CD4-positive, alpha-beta memory T cell (primary cell): ENCODE data around the gene EIF2B1. TPM values are rescaled to one million over a fixed set of nuclear protein-coding genes. Genes with fewer than 3 reads are reported as not detected.
A peak's percentile ranks its signal among the peaks of the same experiment; 100 is the strongest.

Source experiments
- CTCF ChIA-PET: fragments of 350-600 bp; sonication (Branson Sonifier 250); formaldehyde crosslinking; loops from one replicate; lab custom pipeline; 2021; ENCODE audit warnings: inconsistent platforms; ENCODE audit not compliant: partially characterized antibody; lab: Charles Lee
- POLR2A ChIA-PET: fragments of 350-600 bp; sonication (Branson Sonifier 250); formaldehyde crosslinking; loops from one replicate; lab custom pipeline; 2021; ENCODE audit not compliant: partially characterized antibody; lab: Charles Lee
- DNase-seq, 5 donors: peaks; one replicate each; pipeline versions ENCODE4 v3.0.0 to v3.0.0-alpha.2; 2020 to 2022; ENCODE audit warnings: mixed read lengths in 1 of 5
- H3K27ac ChIP-seq: one replicate; pipeline ENCODE4 v1.7.0; 2013; ENCODE audit warnings: low read depth, low read length
- H3K27me3 ChIP-seq: 2 replicates; pipeline ENCODE4 v1.7.0; 2013; ENCODE audit warnings: mild to moderate bottlenecking, low read length, moderate library complexity; ENCODE audit not compliant: insufficient read depth
- H3K36me3 ChIP-seq: 2 replicates; pipeline ENCODE4 v1.7.0; 2013; ENCODE audit warnings: mild to moderate bottlenecking, low read length, moderate library complexity; ENCODE audit not compliant: insufficient read depth
- H3K4me1 ChIP-seq: 2 replicates; pipeline ENCODE4 v1.7.0; 2013; ENCODE audit warnings: mild to moderate bottlenecking, low read length, moderate library complexity; ENCODE audit not compliant: insufficient read depth
- H3K4me3 ChIP-seq, 2 donors: one replicate each; pipeline ENCODE4 v1.7.0; 2013; ENCODE audit warnings: low read length in 2 of 2, mild to moderate bottlenecking in 1 of 2
- H3K9me3 ChIP-seq, 2 donors: one replicate each; pipeline ENCODE4 v1.7.0; 2013; ENCODE audit warnings: low read length in 2 of 2, control low read depth in 1 of 2; ENCODE audit not compliant: control insufficient read depth in 1 of 2
- H3K27ac Mint-ChIP-seq, 7 donors: one replicate each; pipeline ENCODE4 v1.8.0; 2020 to 2021; ENCODE audit warnings: mixed read lengths in 7 of 7, mild to moderate bottlenecking in 6 of 7, inconsistent platforms in 3 of 7, moderate library complexity in 3 of 7
- H3K27me3 Mint-ChIP-seq, 2 donors: one replicate each; pipeline ENCODE4 v1.8.0; 2020 to 2021; ENCODE audit warnings: mixed read lengths in 2 of 2
- H3K36me3 Mint-ChIP-seq, 2 donors: one replicate each; pipeline ENCODE4 v1.8.0; 2020 to 2021; ENCODE audit warnings: mixed read lengths in 2 of 2, inconsistent platforms in 1 of 2, mild to moderate bottlenecking in 1 of 2
- H3K4me1 Mint-ChIP-seq, 4 donors: one replicate each; pipeline ENCODE4 v1.8.0; 2020 to 2021; ENCODE audit warnings: mixed read lengths in 4 of 4, mild to moderate bottlenecking in 1 of 4
- H3K4me3 Mint-ChIP-seq, 8 donors: one replicate each; pipeline ENCODE4 v1.8.0; 2020 to 2021; ENCODE audit warnings: mixed read lengths in 8 of 8, mild to moderate bottlenecking in 7 of 8, moderate library complexity in 6 of 8, inconsistent platforms in 3 of 8
- H3K9me3 Mint-ChIP-seq, 8 donors: one replicate each; pipeline ENCODE4 v1.8.0; 2020 to 2021; ENCODE audit warnings: mixed read lengths in 8 of 8, mild to moderate bottlenecking in 5 of 8, inconsistent platforms in 3 of 8, moderate library complexity in 1 of 8
- intact Hi-C: fragments of 100-400 bp; cut with micrococcal nuclease; formaldehyde crosslinking; loops from one replicate; pipeline ENCODE4 v1.15.1; 2023
- polyA plus RNA-seq, 2 donors: library from polyadenylated mRNA; unstranded; fragments of 300-500 nt; fragmentation: Illumina TruSeq; gene quantifications; one replicate each; pipeline ENCODE4 v1.2.3, GENCODE V29; 2021
- total RNA-seq, 2 experiments: library from RNA; stranded (reverse); gene quantifications; one replicate each; pipeline ENCODE4 v1.2.3, GENCODE V29; 2021

The EIF2B1 gene
- total and polyA plus RNA-seq, 4 experiments from 2014 or later = 50.3 to 87.9 (median 54.5) TPM

- intact Hi-C loops = no loop called here
- Mint-ChIP-seq H3K27ac (no peak overlapping the region), H3K4me3 (no peak overlapping the region), H3K36me3 (peaks cover 39 to 46% of the 10 kb centered on the region in 2 donors), H3K9me3 (no peaks in the 10 kb centered on the region), H3K4me1 (peaks cover under 1 to 3% (median 2%) of the 10 kb centered on the region in 4 donors), H3K27me3 (no peaks in the 10 kb centered on the region)
- H3K27me3 ChIP-seq = no peaks in the 10 kb centered on the region
- no peaks in the 10 kb centered on the region for H3K9me3 ChIP-seq
- H3K4me3 ChIP-seq = no peak overlapping the region
- peaks cover 13% of the 10 kb centered on the region for H3K36me3 ChIP-seq
- H3K27ac ChIP-seq = no peak overlapping the region
- CTCF ChIA-PET = no interaction called here
- POLR2A ChIA-PET = no interaction called here
- DNase-seq = no peak
- H3K4me1 ChIP-seq = no peaks in the 10 kb centered on the region
Measured at GRCh38 chr12:123654129-123654701, 20.7 kb upstream of the EIF2B1 start.

GRCh38 chr12:123648401-123648800, 14.9 kb upstream of the EIF2B1 start:
- H3K4me3 ChIP-seq = no peak overlapping the region
- peaks cover 0 to 2% (median 0%) of the 10 kb centered on the region in 4 donors for H3K4me1 Mint-ChIP-seq
- intact Hi-C loops = no loop called here
- no peak overlapping the region for H3K4me3 Mint-ChIP-seq
- CTCF ChIA-PET = interaction anchor here (0.6 kb wide), 1 partner anchor 348 kb away, joined by 3 read pairs; no protein-coding TSS in a partner anchor
- no peaks in the 10 kb centered on the region for H3K27me3 ChIP-seq
- no peaks in the 10 kb centered on the region for H3K4me1 ChIP-seq
- POLR2A ChIA-PET = no interaction called here
- peaks cover 19% of the 10 kb centered on the region for H3K36me3 ChIP-seq
- DNase-seq = no peak
- H3K36me3 Mint-ChIP-seq = peaks cover 30 to 39% of the 10 kb centered on the region in 2 donors
- H3K27me3 Mint-ChIP-seq = no peaks in the 10 kb centered on the region
- no peaks in the 10 kb centered on the region for H3K9me3 Mint-ChIP-seq
- no peak overlapping the region for H3K27ac ChIP-seq
- H3K9me3 ChIP-seq = no peaks in the 10 kb centered on the region
- H3K27ac Mint-ChIP-seq = no peak overlapping the region

- Histone ChIP-seq H3K27ac (no peak overlapping the region), H3K4me3 (no peak overlapping the region), H3K9me3 (no peaks in the 10 kb centered on the region), H3K36me3 (peaks cover 19% of the 10 kb centered on the region), H3K27me3 (no peaks in the 10 kb centered on the region), H3K4me1 (no peaks in the 10 kb centered on the region)
- no peak overlapping the region for H3K4me3 Mint-ChIP-seq
- H3K9me3 Mint-ChIP-seq = no peaks in the 10 kb centered on the region
- no peak overlapping the region for H3K27ac Mint-ChIP-seq
- ChIA-PET CTCF (interaction anchor here (0.6 kb wide), 1 partner anchor 454 kb away, joined by 3 read pairs; no protein-coding TSS in a partner anchor), POLR2A (interaction anchor here (1.2 kb wide), 1 partner anchor 413 kb away, joined by 3 read pairs; the partner anchor contains the start of genes MPHOSPH9 and MTRFR)
- intact Hi-C loops = no loop called here
- no peaks in the 10 kb centered on the region for H3K27me3 Mint-ChIP-seq
- no peak for DNase-seq
- H3K36me3 Mint-ChIP-seq = peaks cover 30 to 43% of the 10 kb centered on the region in 2 donors
- peaks cover 0 to 2% (median 0%) of the 10 kb centered on the region in 4 donors for H3K4me1 Mint-ChIP-seq
Measured at GRCh38 chr12:123645878-123646277, 12.4 kb upstream of the EIF2B1 start.

- H3K27ac ChIP-seq = no peak overlapping the region
- no peaks in the 10 kb centered on the region for H3K9me3 ChIP-seq
- no peak overlapping the region for H3K4me3 ChIP-seq
- Mint-ChIP-seq H3K4me3 (no peak overlapping the region), H3K4me1 (peaks cover 0 to 2% (median under 1%) of the 10 kb centered on the region in 4 donors), H3K27me3 (no peaks in the 10 kb centered on the region), H3K36me3 (peaks cover 26 to 40% of the 10 kb centered on the region in 2 donors), H3K27ac (peak overlapping the region in 1 of 7 donors; percentile 30), H3K9me3 (no peaks in the 10 kb centered on the region)
- ChIA-PET POLR2A (interaction anchor here (1.2 kb wide), 1 partner anchor 412 kb away, joined by 3 read pairs; the partner anchor contains the start of genes MPHOSPH9 and MTRFR), CTCF (interaction anchor here (0.9 kb wide), 1 partner anchor 11 kb away, joined by 3 read pairs; no protein-coding TSS in a partner anchor)
- H3K27me3 ChIP-seq = no peaks in the 10 kb centered on the region
- intact Hi-C loops = no loop called here
- H3K4me1 ChIP-seq = no peaks in the 10 kb centered on the region
- H3K36me3 ChIP-seq = peaks cover 19% of the 10 kb centered on the region
- DNase-seq = no peak
Measured at GRCh38 chr12:123645380-123645779, 11.9 kb upstream of the EIF2B1 start.

GRCh38 chr12:123643911-123644310, 10.4 kb upstream of the EIF2B1 start:
- no peak for DNase-seq
- H3K9me3 ChIP-seq = no peaks in the 10 kb centered on the region
- no peaks in the 10 kb centered on the region for H3K9me3 Mint-ChIP-seq
- peaks cover 12% of the 10 kb centered on the region for H3K36me3 ChIP-seq
- H3K4me3 ChIP-seq = no peak overlapping the region
- no peaks in the 10 kb centered on the region for H3K4me1 ChIP-seq
- CTCF ChIA-PET = no interaction called here
- peaks cover 0 to 4% (median under 1%) of the 10 kb centered on the region in 4 donors for H3K4me1 Mint-ChIP-seq
- POLR2A ChIA-PET = no interaction called here
- H3K27me3 ChIP-seq = no peaks in the 10 kb centered on the region
- H3K27ac Mint-ChIP-seq = no peak overlapping the region
- H3K4me3 Mint-ChIP-seq = no peak overlapping the region
- no peak overlapping the region for H3K27ac ChIP-seq
- H3K27me3 Mint-ChIP-seq = no peaks in the 10 kb centered on the region
- intact Hi-C loops = no loop called here
- H3K36me3 Mint-ChIP-seq = peaks cover 26 to 40% of the 10 kb centered on the region in 2 donors

- H3K36me3 ChIP-seq = peaks cover 18% of the 10 kb centered on the region
- intact Hi-C loops = loop anchor here (5.0 kb wide), 1 partner anchor 38 kb away; the partner anchor contains the start of gene TCTN2
Measured at GRCh38 chr12:123634142-123634561, 666 bp upstream of the EIF2B1 start.

More at GRCh38 chr12:123634142-123634561, 666 bp upstream of the EIF2B1 start:
- DNase-seq = no peak
- Histone ChIP-seq H3K4me1 (peaks cover 23% of the 10 kb centered on the region), H3K27ac (peak overlapping the region; percentile 81), H3K9me3 (no peaks in the 10 kb centered on the region), H3K4me3 (peak overlapping the region; percentile 83 to 92), H3K27me3 (no peaks in the 10 kb centered on the region)
- Mint-ChIP-seq H3K36me3 (peaks cover 15 to 28% of the 10 kb centered on the region in 2 donors), H3K4me1 (peaks cover 21 to 38% (median 31%) of the 10 kb centered on the region in 4 donors), H3K27ac (peak overlapping the region; percentile 92 to 99 (median 97)), H3K27me3 (no peaks in the 10 kb centered on the region), H3K9me3 (peaks cover 0 to 3% (median 0%) of the 10 kb centered on the region in 8 donors), H3K4me3 (peak overlapping the region; percentile 92 to 98 (median 96))
- CTCF ChIA-PET = no interaction called here
- POLR2A ChIA-PET = interaction anchor here (2.4 kb wide), 1 partner anchor 32 kb away, joined by 13 read pairs; the partner anchor contains the start of gene DDX55
